ENCODE measurements around the gene GLI3.

Gene GLI3

DNA sequence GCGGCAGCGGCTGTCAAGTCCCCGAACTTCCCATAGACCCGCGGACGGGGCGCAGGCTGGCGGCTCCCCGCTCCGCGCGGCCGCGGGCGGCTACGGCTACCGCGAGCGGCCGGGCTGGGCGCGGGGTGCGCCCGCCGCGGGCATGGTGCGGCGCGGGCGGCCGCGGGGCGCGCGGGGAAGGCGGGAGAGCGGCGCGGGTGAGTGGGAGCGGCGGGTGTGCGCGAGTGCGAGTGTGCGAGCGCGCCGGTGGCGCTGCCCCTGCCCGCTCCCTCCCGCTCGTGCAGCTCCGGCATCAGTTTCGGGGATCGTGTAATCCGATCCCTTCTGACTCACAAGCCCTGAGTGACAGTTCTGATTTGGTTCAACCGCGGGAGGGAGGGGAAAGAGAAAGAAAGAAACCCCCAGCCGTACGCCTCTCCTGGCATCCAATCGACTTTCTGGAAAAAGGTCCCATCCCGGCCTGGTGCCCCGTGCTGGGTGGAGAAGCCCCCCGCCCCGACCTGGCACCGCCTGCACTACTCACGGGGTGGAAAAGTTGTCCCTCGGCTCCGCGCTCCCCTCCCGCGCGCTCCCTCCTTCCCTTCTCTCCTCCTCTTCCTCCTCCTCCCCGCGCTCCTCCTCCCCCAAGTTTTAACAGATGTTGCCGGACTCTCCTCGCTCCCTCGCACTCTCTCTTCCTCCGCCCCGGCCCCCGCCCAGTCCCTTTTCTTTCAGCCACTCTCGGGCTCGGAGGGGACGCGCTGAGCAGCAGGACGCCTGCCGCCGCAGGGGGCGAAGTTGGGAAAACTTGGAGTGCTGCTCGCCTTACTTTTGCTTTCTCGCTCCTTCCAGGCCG, at the start of gene GLI3:
TSS of gene GLI3 (minus strand) at position 234 of the 835 bp plus-strand sequence. CDS start 13,956 bp downstream, outside the sequence.
- DNase-seq (ENCODE audit: low read depth in 4 of 4, low spot score in 1 of 4) = peak in 1 of 4 experiments; percentile 24

DNA sequence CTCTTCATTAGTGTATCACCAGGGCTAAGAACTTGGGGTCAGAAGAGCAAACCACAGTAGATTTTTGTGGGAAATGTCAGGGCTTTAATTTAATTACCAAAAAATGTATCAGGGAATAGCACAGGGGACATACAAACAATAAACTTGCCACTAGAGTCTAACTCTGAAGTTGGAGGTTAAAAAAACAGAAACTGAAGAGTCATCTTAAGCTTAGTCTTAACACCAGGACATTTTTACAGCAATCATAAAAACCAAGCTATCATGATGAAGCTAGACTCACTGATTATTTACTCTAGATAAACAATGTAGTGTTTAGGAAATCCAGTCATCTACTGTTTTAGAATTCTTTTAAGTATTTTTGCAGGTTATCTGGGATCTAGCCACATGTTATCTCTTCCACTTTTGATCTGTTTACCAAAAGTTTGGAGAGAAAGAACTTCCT, 48.4 kb upstream of the GLI3 start:
- no peak for DNase-seq (ENCODE audit: low read depth in 4 of 4, low spot score in 1 of 4)

DNA sequence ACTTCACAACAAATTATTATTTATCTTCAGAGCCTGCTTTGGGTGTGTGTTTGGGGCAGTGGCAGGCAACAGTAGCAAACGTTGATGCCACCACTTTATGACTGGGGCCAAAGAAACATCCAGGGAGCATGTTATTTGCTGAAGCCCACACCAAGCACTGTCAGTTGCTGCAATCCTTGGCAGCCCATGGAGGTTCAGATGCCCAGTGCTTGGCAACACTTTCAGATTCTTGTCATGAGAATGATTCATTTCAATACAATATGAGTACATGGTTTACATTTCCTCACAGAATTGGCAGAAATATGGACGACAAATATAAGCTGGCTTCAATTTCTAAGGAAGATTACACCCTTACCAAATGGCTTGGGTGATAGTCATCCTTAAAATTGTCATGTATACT, 46.5 kb upstream of the GLI3 start:
- DNase-seq (ENCODE audit: low read depth in 4 of 4, low spot score in 1 of 4) = no peak

DNA sequence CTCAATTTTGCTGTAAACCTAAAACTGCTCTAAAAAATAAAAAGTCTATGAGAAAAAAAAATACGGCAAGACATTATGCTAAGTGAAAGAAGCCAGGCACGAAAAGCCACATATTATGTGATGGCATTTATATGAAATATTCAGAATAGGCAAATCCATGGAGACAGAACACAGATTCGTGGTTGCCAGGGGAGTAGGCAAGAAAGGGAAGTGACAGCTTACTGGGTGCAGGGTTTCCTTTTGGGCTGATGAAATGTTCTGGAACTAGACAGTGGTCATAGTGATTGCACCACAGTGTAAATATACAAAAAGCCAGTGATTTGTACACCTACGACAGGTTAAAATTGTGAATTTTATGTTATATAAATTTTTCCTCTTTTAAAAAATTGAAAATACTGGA, 41.3 kb upstream of the GLI3 start:
- DNase-seq (ENCODE audit: low read depth in 4 of 4, low spot score in 1 of 4) = no peak

DNA sequence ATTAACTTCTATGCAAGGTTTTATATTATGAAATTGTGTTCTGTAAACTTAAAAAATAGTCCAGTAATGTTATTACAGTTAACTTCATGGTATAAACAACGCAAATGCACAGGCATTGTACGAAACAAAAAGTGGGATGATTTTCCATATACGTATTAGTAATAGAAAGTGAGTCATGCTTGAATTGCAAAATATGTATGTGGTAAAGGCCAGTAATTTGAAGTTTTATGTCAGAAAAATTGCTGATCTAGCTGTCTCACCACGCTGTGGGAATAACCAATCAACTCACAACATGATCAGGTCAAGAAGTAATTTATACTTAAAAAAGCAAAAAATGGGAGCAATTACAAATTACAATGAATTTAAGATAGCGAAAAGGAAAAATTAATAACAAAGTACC, 37.0 kb upstream of the GLI3 start:
- no peak for DNase-seq (ENCODE audit: low read depth in 4 of 4, low spot score in 1 of 4)

DNA sequence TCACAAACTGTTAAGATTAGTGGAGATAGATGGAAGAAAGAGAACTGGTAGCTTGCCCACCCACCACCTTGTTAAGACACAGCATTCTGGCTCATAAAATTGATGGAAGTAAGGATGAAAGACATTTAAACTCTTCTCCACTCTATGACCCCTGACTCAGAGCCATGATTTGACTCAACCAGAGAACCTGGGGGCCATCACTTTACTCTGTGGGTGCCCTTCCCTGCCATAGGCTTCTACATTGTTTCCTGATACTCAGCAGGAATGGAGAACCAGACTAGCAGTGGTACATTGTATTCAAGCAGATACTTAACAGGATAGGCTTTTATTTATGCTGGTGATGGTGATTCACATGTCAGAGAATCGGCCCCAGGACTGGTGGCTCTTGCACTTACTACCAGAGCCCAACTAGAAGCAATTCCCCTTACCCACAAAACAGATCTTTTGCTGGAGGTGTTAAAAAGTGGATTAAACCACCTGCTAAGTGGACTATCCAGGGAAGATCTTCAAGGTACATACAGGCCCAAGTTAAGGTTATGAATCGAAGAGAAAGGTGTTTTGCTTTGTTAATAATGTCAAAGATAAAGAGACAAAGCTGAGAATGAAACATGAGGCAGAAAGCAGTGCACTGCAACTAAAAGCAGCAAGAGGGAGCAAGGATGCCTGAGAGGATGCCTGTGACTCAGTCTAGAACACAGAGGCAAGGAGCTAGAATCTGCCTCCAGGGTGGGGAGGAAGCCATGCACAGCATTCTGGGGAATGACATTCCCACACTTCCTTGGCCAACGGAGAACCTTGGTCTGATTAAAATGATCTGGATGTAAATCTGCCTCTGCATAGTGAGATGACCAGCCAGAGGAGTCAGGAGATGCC, 36.0 kb upstream of the GLI3 start:
- no peak for DNase-seq (ENCODE audit: low read depth in 4 of 4, low spot score in 1 of 4)

DNA sequence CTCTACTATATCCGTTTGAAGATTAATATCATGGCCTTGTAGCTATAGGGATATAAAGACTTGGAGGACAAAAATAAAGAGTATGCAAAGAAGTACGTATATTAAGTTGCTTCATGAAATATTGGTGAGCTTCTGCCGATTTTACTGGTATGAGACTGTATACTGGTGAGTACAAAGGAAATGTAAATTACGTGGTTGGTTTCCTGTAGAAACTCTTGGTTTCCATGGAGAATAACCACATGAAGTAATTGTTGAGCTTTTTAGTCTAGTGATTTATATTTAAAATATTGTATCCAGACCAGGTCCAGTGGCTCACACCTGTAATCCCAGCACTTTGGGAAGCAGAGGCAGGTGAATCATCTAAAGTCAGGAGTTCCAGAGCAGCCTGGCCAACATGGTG, 32.2 kb upstream of the GLI3 start:
- no peak for DNase-seq (ENCODE audit: low read depth in 4 of 4, low spot score in 1 of 4)

DNA sequence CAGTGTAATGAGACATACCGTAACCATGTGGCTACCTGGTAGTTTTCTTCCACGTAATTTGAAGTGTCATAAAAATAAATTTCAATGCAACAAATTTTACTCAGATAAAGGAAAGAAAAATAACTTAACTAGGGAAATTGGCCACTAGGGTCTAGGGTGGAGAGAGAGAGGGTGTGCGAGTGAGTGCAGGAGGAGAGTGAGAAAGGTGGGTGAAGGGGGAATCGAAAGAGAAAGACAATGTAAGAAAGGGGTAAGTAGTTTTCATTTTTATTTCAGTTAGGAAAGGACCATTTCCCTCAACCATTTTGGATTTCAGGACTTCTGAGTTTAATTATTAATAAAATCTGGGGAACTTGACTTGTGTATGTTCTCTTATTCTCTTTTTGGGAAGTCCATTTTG, 27.7 kb upstream of the GLI3 start:
- no peak for DNase-seq (ENCODE audit: low read depth in 4 of 4, low spot score in 1 of 4)

DNA sequence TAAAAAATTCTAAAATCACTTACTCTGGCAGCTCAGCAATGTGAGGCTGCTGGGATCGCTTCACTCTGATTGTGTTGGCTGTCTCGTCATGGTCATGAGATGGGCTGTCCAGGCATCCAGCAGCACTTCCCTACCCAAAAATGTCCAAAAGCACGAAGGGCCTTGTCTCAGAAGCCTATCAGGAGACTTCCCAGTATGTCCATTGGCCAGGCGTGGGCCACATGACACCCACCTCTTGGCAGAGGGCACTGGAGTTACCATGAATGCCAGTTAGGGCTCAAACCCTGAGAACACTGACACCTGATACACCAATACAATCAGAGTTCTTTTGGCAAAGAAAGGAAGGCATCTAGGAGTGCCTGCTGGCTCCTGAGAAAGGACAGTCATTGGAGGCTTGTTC, 27.0 kb upstream of the GLI3 start:
- DNase-seq (ENCODE audit: low read depth in 4 of 4, low spot score in 1 of 4) = no peak

DNA sequence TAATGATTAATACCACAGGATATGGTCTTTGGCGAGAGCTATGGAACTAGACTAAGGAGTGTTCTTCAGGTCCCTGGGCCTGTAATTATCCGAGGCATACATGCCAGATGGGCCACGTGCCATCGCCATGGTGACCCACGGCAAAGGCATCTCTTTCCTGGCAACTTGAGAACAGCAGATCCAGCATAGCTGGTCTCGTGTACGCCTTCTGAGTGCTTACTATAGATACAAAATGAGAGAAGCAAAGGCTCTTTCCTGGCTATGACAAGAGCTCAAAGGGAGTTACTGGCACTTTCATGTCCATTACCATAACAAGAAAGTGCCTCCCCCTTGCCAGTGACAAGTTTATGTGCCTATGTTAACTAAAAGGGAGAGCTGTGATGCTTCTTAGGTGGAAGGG, 26.0 kb upstream of the GLI3 start:
- DNase-seq (ENCODE audit: low read depth in 4 of 4, low spot score in 1 of 4) = no peak

DNA sequence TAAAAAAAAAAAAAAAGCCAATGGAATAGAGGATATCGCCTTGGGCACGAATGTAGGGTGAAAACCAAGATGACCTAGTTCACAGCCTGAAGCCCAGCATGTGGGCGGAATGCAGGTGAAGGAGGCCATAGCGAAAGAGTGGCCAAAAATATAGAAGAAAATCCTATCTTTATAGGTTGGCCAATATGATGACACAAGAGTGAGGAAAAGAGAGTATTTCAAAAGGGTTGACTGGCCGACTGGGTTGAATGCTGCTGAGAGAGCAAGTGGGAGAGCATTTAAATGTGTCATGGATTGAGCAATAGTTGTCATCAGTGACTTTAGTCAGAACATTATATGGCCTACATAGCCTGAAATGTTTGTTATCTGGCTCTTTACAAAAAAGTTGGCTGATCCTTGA, 17.2 kb upstream of the GLI3 start:
- DNase-seq (ENCODE audit: low read depth in 4 of 4, low spot score in 1 of 4) = no peak

DNA sequence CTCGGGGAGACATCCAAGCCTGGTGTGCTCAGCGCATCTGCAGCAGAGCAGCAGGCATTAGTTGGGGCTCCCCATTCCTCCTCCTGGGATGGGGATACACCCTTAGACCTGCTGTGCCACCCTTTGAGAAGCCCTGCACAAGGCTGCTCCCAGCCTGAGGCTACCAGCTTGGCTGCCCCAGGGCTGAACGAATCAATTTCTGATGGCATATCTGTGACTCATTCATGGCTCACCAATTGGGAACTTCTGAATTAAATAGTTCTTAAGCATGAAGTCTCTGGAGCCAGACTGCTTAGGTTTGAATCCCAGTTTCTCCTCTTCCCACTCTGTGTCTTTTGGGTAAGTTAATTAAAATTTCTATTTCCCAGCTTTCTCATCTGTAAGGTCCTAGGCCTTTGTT, 16.3 kb upstream of the GLI3 start:
- DNase-seq (ENCODE audit: low read depth in 4 of 4, low spot score in 1 of 4) = no peak

DNA sequence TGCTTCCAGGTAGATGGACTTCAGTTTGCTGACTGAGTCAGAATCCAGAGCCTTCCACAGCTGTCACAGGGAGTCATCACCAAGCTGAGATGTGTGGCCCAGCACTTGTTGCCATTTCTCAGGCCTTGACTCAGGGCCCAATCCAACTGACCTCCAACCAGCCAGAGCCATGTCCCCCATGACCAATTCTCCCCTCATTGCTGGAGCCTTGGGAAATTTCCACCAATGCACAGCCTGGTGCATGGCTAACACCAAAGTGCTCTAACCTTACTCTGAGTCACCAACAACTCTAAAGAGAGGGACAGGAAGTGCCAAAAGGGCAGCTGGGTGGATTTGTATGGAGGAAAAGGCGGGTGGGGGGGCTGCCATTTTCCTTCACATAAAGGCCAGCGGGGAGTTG, 13.4 kb upstream of the GLI3 start:
- no peak for DNase-seq (ENCODE audit: low read depth in 4 of 4, low spot score in 1 of 4)

DNA sequence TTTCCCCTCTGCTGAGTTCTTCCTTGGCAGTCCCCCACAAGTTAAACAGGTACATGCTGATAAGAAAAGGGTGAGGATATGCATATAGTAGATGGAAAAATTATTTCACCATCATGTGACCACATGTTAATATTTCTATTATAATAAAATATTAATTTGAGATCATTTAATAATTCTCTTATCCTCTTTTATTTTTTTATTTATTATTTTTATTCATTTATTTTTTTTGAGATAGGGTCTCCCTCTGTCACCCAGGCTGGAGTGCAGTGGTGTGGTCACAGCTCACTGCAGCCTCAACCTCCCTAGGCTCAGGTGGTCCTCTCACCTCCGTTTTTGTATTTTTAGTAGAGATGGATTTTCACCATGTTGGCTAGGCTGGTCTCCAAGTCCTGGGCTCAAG, 11.6 kb upstream of the GLI3 start:
- DNase-seq (ENCODE audit: low read depth in 4 of 4, low spot score in 1 of 4) = no peak

DNA sequence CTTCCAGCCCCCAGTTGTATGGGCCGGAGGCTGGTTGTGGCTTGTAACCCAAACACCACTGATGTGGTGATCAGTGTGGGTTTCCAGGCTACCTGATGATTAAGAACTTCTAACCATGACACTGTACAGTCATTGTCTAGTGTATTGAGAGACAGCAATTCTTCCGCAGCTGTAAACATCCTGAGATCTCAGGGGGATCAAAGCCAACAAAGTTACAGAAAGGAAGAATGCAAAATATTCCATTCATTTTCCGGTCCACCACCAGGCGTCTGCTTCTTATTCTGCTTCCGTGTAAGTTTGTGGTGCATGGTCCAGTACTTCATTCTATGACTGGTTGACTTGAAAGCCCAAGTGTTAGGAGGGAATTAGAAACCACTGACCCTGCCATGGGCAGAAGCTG, 10.3 kb upstream of the GLI3 start:
- DNase-seq (ENCODE audit: low read depth in 4 of 4, low spot score in 1 of 4) = no peak

DNA sequence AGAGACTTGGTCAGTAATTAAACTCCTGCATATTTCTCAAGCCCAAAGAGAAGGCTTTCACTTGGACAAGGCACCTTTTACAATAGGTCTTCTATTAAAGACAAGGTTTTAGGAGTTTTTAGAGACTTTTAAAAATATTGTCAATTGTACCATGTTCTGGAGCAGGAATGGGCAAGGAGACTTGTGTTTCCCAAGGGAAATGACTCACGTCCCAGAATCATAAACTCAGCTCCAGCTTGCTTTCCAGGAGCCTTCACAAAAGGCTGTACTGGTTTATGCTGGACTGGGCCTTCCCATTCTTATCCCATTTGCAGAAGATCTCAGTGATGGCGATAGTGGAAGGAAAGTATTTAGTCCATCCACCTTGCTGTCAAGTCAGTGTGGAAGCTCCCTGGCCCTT, 7.8 kb upstream of the GLI3 start:
- no peak for DNase-seq (ENCODE audit: low read depth in 4 of 4, low spot score in 1 of 4)

DNA sequence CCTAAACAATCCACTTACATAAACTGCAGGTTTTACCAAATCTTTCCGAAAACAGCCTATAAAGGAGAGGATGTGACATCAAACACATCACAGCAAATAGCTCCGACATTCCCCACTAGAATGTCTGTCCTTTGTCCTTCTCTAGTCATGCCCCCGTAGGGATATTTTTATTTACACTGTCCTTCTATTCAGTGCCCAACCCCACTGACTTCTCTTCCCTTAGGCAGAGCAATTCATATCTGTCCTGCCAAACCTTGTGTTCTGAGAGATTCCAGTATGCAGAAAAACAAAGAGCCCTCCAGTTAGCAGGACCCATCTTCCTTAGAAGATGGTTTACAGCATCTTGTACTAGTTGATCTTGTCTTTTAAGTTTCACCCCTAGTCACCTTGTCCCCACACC, 5.4 kb upstream of the GLI3 start:
- no peak for DNase-seq (ENCODE audit: low read depth in 4 of 4, low spot score in 1 of 4)

DNA sequence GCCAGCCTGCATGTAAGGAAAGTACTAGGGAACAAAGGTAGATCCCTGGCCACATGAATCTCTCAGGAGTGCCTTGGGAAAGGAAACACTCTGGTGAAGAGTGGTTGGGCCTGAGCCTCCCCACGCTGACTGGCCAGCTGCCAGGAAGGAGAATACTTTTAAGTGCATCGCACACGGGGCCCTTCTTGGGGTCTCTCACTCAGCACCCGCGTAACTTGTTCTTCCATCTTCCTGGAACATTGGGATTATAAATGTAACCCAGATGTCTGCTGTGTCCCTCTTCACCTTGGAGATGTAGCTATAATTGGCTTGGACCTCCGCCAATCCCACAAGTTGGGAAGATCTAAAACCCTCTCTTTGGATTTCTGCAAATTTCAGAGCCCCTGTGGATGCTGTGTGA, 4.4 kb upstream of the GLI3 start:
- no peak for DNase-seq (ENCODE audit: low read depth in 4 of 4, low spot score in 1 of 4)

DNA sequence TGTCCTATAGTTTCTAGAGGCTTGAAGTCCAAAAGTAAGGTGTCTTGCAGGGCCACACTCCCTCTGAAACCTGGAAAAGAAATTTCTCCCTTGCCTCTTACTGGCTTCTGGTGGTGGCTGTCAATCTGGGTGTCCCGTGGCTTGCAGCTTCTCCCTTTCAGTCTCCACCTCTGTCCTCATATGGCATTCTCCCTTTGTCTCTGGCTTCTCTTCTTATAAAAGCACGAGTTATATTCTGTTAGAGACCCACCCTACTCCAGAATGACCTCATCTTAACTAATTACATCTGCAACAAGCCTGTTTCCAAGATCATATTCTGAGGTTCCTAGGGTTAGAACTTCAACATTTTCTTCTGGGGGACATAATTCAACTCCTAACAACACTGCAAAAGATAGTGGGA, 3.4 kb upstream of the GLI3 start:
- DNase-seq (ENCODE audit: low read depth in 4 of 4, low spot score in 1 of 4) = no peak

DNA sequence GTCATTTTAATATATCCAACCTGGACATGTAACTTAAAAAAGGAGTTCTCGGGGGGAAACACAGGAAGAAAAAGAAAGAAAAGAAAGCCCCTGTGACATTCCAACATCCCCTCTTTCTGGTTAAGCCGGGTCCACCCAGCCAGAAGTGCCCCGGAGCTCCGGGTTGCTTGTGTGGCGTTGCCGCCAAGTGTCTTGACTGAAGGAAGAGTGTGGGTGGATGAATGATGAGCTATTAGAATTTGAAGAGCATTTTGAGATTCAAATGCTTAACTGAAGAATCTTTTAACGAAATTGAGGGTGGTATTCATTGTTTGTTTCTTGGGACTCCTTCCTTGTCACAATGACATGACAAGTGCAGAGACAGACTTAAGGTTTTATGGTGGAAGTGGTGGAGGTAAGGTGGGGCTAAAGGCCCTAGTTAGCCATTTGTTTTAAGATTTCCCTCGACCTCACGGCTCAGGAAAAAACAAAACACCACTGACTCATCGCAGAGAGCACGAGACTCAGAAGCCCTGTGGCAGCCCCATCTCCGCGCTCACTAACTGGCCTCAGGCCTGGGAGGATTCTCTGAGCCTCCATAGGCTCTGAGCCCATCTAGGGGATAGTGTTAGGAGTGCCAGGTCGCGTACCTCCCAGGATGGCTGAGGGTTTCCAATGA, 1.8 kb upstream of the GLI3 start:
- no peak for DNase-seq (ENCODE audit: low read depth in 4 of 4, low spot score in 1 of 4)

DNA sequence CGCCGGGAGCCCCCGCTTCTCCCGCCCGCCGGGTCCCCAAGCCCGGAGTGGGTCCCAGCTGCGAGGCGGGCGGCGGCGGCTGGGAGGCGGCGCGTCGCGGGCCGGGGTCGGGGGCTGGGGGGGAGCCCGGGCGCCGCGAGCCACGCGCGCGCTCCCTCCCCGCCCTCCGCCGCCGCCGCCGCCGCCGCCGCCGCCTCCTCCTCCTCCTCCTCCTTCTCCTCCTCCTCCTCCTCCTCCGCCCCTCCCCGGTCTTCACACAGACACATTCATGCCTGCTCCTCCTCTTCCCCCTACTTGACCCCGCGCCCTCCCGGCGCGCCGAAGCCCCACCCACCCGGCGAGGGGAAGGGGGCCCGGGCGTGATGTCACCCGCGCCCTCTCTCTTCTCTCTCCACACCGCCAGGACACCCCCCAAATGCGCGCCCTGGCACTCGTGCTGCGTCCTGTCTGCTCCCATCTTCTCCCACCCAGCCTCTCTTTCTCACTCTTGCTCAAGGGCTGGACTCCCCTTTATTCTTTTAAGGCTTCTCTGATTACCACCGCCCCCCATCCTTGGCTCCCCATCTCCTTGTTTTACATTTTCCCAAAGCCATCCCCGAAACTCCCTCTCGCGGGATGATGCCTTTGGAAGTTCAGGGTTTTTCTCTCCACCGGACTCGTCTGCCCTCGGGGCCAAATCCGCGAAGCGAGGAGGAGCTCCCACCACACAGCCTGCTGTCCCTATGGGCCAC, 967 bp upstream of the GLI3 start:
- no peak for DNase-seq (ENCODE audit: low read depth in 4 of 4, low spot score in 1 of 4)

Data from stimulated activated CD4-positive, alpha-beta T cell treated with anti-CD3 and anti-CD28 coated beads, Interleukin-1b, Interleukin-23, amount 100 ng/mL, for 24 hours (primary cell).